ENCODE measurements around the gene MAFF. TPM values are rescaled to one million over a fixed set of nuclear protein-coding genes. Genes with fewer than 3 reads are reported as not detected.
"Not testable (repeated sequence)": the region's sequence is repeated elsewhere in the genome, so short reads cannot be mapped to it uniquely, and the experiment has no call there.

Gene MAFF
- total and polyA plus RNA-seq, 2 donors (not counting 1 experiment from before 2014, with no cell fraction given) = 8.8 to 26.3 TPM

DNA sequence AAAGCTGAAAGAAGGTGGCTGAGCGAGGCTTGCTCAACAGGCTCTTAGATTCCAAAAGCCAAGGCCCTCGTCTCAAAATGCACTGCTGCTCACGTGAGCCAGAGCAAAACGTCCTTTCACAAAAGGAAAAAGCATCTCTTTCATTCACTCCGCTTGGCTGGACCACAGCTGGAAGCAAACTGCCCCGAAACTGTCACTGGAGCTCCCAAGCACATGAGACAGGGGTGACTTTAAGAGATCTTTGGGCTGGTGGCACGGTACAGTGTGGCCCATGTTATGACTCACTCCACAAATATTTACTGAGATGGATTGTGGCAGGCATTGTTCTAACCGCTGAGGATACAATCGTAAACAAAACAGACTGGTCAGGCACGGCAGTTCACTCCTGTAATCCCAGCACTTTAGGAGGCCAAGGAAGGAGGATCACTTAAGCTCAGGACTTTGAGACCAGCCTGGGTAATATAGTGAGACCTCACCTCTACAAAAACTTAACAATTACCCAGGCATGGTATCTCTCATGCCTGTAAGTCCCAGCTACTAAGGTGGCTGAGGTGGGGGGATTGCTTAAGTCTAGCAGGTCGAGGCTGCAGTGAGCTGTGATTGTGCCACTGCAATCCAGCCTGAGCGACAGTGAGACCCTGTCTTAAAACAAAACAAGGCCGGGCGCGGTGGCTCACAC lies 23.7 kb upstream of the MAFF start:
- TF ChIP-seq, protein P1, sequence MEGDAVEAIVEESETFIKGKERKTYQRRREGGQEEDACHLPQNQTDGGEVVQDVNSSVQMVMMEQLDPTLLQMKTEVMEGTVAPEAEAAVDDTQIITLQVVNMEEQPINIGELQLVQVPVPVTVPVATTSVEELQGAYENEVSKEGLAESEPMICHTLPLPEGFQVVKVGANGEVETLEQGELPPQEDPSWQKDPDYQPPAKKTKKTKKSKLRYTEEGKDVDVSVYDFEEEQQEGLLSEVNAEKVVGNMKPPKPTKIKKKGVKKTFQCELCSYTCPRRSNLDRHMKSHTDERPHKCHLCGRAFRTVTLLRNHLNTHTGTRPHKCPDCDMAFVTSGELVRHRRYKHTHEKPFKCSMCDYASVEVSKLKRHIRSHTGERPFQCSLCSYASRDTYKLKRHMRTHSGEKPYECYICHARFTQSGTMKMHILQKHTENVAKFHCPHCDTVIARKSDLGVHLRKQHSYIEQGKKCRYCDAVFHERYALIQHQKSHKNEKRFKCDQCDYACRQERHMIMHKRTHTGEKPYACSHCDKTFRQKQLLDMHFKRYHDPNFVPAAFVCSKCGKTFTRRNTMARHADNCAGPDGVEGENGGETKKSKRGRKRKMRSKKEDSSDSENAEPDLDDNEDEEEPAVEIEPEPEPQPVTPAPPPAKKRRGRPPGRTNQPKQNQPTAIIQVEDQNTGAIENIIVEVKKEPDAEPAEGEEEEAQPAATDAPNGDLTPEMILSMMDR (conservative IDR thresholded peaks at IDR 0.05 in 1 of 2, IDR thresholded peaks at IDR 0.05 in 1 of 2; ENCODE audit: low read depth in 1 of 2, low read length in 2 of 2) = no peak
- no peak for TF ChIP-seq EZH2 (IDR thresholded peaks at IDR 0.05; ENCODE audit: low read length, missing control alignments)
- H4K20me1 ChIP-seq (ENCODE audit: control insufficient read depth, extremely low read depth, insufficient read depth, low read length) = no peaks in the 10 kb centered on the region
- no peak overlapping the region for H3K9ac ChIP-seq (ENCODE audit: insufficient read depth, low read length)
- H3K4me1 ChIP-seq (ENCODE audit: control insufficient read depth, extremely low read depth, insufficient read depth, low read length) = peaks cover 23% of the 10 kb centered on the region
- DNase-seq (ENCODE audit: low read depth in 2 of 2) = peak; percentile 83 to 86
- H3K4me3 ChIP-seq (replicated peaks in 1 of 4; ENCODE audit: control extremely low read depth in 1 of 4, insufficient read depth in 1 of 4, low read depth in 3 of 4, low read length in 4 of 4) = no peak overlapping the region
- H3K79me2 ChIP-seq (ENCODE audit: control insufficient read depth, insufficient read depth, low read length) = no peaks in the 10 kb centered on the region
- peak overlapping the region; percentile 71 for H3K27ac ChIP-seq (ENCODE audit: insufficient read depth, low read length)
- no peaks in the 10 kb centered on the region for H3K36me3 ChIP-seq (ENCODE audit: control insufficient read depth, insufficient read depth, low read length)
- H3K27me3 ChIP-seq (ENCODE audit: control insufficient read depth, insufficient read depth, low read length) = no peaks in the 10 kb centered on the region
- peak overlapping the region; percentile 37 for H3K4me2 ChIP-seq (ENCODE audit: extremely low read depth, insufficient read depth, low read length)
- no peaks in the 10 kb centered on the region for H3K9me3 ChIP-seq (ENCODE audit: control insufficient read depth, insufficient read depth, low read depth, low read length)
- H2AFZ ChIP-seq (ENCODE audit: low read length) = peak overlapping the region; percentile 51

DNA sequence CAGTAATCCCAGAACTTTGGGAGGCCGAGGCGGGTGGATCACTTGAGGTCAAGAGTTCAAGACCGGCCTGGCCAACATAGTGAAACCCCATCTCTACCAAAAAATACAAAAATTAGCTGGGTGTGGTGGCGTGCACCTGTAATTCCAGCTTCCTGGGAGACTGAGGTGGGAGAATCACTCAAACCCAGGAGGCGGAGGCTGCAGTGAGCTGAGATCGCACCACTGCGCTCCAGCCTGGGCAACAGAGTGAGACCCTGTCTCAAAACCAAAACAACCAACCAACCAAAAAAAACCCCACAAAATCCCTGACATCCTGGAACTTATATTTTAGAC lies 23.2 kb upstream of the MAFF start:
- not testable (repeated sequence) for H3K27me3 ChIP-seq (ENCODE audit: control insufficient read depth, insufficient read depth, low read length); DNase-seq (ENCODE audit: low read depth in 2 of 2); H3K4me3 ChIP-seq (replicated peaks in 1 of 4; ENCODE audit: control extremely low read depth in 1 of 4, insufficient read depth in 1 of 4, low read depth in 3 of 4, low read length in 4 of 4); H3K9ac ChIP-seq (ENCODE audit: insufficient read depth, low read length); H4K20me1 ChIP-seq (ENCODE audit: control insufficient read depth, extremely low read depth, insufficient read depth, low read length); H3K9me3 ChIP-seq (ENCODE audit: control insufficient read depth, insufficient read depth, low read depth, low read length); H3K79me2 ChIP-seq (ENCODE audit: control insufficient read depth, insufficient read depth, low read length); H3K36me3 ChIP-seq (ENCODE audit: control insufficient read depth, insufficient read depth, low read length); H2AFZ ChIP-seq (ENCODE audit: low read length); H3K4me2 ChIP-seq (ENCODE audit: extremely low read depth, insufficient read depth, low read length)
- peak overlapping the region; percentile 71 for H3K27ac ChIP-seq (ENCODE audit: insufficient read depth, low read length)
- H3K4me1 ChIP-seq (ENCODE audit: control insufficient read depth, extremely low read depth, insufficient read depth, low read length) = peaks cover 22% of the 10 kb centered on the region

DNA sequence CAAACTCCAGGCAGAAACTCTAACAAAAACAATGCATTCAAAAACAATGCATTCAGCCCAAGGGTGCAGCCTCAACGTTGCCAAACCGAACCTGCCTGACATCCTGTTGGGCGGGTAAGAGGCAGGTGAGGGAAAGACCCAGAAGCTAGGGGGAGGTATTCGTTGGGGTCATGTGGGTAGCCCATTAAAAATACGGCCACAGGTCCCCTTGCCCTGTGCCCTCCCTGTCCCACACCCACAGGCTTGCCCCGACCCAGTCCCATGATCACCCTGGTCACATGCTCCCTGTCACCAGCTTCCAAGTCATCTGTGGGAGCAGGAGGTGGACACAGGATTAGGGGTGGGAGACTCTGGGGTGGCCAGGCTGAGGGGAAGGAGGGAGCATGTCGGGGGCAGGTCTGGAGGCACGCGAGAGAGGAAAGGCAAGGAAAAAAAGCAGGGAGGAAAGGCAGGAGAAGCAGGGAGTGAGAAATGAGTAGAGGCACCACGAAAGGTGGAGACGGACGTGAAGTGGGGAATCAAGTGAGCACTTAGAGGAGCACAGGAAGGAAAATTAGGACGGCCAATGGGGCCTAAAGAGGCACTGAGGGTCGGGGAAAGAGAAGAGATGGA lies 20.8 kb upstream of the MAFF start:
- Histone ChIP-seq H3K79me2 (ENCODE audit: control insufficient read depth, insufficient read depth, low read length) (no peaks in the 10 kb centered on the region), H3K9me3 (ENCODE audit: control insufficient read depth, insufficient read depth, low read depth, low read length) (no peaks in the 10 kb centered on the region), H3K4me1 (ENCODE audit: control insufficient read depth, extremely low read depth, insufficient read depth, low read length) (peaks cover 22% of the 10 kb centered on the region), H3K36me3 (ENCODE audit: control insufficient read depth, insufficient read depth, low read length) (no peaks in the 10 kb centered on the region), H3K27me3 (ENCODE audit: control insufficient read depth, insufficient read depth, low read length) (no peaks in the 10 kb centered on the region), H4K20me1 (ENCODE audit: control insufficient read depth, extremely low read depth, insufficient read depth, low read length) (no peaks in the 10 kb centered on the region), H3K27ac (ENCODE audit: insufficient read depth, low read length) (peak overlapping the region; percentile 94), H3K4me3 (replicated peaks in 1 of 4; ENCODE audit: control extremely low read depth in 1 of 4, insufficient read depth in 1 of 4, low read depth in 3 of 4, low read length in 4 of 4) (peak overlapping the region; percentile 34 to 74 (median 52)), H3K4me2 (ENCODE audit: extremely low read depth, insufficient read depth, low read length) (peak overlapping the region; percentile 81), H2AFZ (ENCODE audit: low read length) (peak overlapping the region; percentile 66), H3K9ac (ENCODE audit: insufficient read depth, low read length) (peak overlapping the region; percentile 73)
- no peak for TF ChIP-seq EZH2 (IDR thresholded peaks at IDR 0.05; ENCODE audit: low read length, missing control alignments)
- TF ChIP-seq, protein P1 (conservative IDR thresholded peaks at IDR 0.05 in 1 of 2, IDR thresholded peaks at IDR 0.05 in 1 of 2; ENCODE audit: low read depth in 1 of 2, low read length in 2 of 2) = no peak
- DNase-seq (ENCODE audit: low read depth in 2 of 2) = peak in 1 of 2 donors; percentile 23

Measured in fibroblast of lung (primary cell).